HG03196 (cell line): Measurements from ENCODE around the gene CSF2RB.
A peak's percentile ranks its signal among the peaks of the same experiment; 100 is the strongest.

Source experiments
- ATAC-seq: cut with Tn5 transposase; IDR thresholded peaks from one replicate; pipeline ENCODE4 v1.9.1; 2021; ENCODE audit not compliant: unreplicated experiment

CSF2RB gene

DNA sequence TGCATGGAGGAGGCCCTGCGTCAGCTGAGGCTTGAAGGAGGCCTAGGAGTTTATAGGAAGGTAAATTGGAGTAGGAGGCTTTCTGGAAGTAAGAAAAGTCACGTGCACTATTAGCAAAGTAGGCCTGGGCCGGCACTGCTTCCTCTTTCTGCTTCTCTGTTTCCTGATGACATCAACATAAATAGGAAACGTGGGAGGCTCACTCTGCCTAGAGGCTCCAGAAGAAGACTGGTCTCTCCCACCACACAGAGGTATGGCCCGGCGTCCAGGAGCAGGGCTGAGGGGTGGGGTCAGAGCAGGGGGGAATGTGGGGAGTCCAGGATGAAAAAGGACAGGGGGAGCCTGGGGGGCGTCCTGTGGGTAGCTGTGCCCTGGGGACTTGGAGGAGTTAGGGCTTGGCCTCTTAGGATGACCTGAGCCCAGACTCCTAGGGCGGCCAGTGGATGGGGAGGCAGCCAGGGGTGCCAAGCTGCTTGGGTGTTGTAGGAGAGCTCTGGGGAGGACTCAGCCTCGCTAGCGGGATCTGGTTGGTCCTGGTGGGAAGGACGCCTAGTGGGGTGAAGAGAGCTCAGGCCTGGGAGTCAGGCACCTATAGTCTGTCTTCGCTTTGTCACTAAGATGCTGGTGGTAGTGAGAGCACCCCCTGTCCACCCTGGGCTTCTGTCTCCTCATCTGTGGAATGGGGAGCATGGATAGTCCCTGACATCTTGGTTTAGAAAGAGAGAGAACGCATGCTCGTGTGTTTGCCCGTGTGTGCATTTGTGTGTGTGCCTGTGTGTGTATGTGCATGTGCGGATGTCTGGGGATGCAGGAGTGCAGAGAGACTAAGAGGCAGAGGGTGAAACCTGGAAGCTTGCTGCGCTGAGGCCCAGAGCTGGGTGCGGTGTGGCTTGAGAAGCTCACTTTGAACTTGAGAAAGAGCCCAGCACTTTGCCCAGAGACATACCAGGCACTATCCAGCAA lies at the start of gene CSF2RB:
Gene CSF2RB (plus strand): TSS at position 202 of the 963 bp plus-strand sequence. CDS start 8,580 bp downstream, outside the sequence.
- no peak for ATAC-seq

GRCh38 chr22:36863979-36864378 lies 49.4 kb upstream of the CSF2RB start:
- no peak for ATAC-seq

DNA sequence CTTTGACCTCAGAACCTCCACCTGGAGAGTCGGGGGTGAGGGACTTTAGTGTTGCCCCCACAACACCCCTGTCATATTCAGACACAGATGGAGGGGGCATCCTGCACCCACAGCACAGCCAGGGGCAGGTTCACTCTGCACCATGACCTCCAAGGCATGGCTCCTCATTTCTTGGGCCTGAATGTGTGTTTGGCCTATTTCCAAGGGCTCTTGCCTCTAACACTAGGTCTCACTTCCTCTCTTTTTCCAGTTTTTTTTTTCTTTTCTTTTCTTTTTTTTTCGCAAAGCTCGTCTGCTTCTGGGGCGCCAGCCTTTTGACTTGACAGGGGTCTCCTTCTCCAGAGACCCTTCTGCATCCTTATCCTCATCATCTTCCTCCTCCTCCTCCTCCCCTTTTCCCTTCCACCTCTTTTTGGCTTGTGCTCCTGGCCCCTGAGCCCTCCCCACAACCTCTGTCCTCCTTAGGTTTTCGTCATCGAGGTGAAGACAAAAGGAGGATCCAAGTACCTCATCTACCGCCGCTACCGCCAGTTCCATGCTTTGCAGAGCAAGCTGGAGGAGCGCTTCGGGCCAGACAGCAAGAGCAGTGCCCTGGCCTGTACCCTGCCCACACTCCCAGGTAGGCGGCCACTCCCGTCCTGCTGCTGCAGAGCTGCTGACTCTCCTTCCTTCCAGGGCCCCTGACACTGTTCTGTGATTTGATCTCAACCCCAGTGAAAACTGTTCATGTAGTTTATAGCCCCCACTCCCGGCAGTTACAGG lies 48.8 kb upstream of the CSF2RB start:
- no peak for ATAC-seq

DNA sequence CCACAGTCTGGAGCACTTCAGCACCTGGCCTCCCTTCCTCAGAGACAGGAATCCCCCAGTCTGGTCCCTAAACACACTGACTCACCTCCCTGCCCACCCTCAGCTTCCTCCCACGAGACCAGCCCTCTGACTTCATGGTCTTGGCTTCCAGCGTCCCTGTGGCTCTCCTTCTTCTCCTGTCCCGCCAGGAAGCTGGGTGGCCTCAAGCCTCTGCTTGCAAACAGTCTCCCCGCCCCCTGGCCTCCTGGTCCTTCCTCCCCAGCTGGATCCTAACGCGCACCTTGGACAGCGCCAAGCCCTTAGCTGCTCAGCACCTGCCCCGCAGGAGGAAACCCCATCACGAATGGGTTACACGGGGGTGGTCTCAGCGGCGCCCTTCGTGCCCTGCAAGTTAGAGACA lies 48.1 kb upstream of the CSF2RB start:
- ATAC-seq, result no peak

DNA sequence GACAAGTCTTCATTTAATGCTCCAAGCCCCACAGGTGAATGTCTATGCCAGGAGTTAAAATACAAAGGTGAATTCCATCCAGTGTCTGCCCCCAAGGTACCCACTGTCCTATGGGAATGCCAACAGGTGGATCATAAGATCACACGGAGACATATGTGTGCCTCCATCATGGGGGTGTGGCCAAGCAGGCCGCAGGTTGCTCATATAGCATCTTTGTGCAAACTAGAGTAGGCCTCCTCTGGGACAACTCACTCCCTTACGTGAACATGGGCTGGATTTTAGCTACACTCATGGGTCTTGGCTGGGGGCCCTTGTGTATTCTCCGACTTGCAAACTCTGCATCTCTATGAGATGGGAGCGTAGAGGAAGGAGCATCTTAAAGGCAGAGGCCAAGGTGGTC lies 45.7 kb upstream of the CSF2RB start:
- no peak for ATAC-seq

GRCh38 chr22:36868546-36869181 lies 44.8 kb upstream of the CSF2RB start:
- no peak for ATAC-seq

GRCh38 chr22:36870250-36870649 lies 43.2 kb upstream of the CSF2RB start:
- no peak for ATAC-seq

DNA sequence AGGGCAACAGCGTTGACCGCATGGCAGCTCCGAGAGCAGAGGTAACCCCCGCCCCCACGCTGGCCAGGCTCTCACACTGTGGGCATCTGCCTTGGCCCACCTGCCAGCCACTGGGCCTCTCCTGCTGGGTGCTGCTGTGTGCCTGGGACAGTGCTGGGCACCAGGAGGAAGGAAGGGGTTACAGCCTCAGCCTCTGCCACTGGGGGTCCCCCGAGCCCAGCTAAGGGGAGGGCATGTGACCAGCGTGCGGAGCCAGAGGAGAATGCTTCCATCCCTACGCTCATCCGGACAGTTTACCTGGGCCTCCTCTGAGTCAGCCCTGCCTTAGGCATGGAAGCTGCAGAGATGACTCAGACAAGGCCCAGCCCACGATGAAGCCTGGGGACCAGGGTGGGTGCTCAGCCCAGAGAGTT lies 41.8 kb upstream of the CSF2RB start:
- ATAC-seq, result no peak

GRCh38 chr22:36872084-36872483 lies 41.3 kb upstream of the CSF2RB start:
- no peak for ATAC-seq

- ATAC-seq, result no peak
Observed at GRCh38 chr22:36872866-36873498, 40.4 kb upstream of the CSF2RB start.

- ATAC-seq, result peak; percentile 56
Observed at GRCh38 chr22:36873614-36874308, 39.7 kb upstream of the CSF2RB start.

DNA sequence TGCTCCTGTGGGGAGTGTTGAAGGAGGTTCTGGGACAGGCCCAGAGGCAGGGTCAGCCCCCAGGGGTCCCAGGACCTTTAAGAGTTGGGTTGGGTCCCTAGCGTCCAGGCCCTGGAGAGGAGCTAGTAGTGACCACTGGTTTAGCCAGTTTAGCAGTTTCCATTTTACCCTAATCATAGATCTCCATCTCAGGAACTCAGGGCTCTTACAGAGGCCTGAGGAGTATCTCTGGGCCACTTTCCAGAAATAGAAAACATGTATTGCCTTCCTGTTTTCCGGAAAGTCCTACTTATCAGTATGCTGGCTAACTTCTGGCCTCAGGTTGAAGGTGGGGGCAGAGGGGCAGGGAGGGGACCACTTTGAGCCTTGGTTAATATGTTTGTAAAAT lies 39.1 kb upstream of the CSF2RB start:
- ATAC-seq, result no peak

- ATAC-seq, result no peak
Observed at GRCh38 chr22:36874736-36875135, 38.7 kb upstream of the CSF2RB start.

DNA sequence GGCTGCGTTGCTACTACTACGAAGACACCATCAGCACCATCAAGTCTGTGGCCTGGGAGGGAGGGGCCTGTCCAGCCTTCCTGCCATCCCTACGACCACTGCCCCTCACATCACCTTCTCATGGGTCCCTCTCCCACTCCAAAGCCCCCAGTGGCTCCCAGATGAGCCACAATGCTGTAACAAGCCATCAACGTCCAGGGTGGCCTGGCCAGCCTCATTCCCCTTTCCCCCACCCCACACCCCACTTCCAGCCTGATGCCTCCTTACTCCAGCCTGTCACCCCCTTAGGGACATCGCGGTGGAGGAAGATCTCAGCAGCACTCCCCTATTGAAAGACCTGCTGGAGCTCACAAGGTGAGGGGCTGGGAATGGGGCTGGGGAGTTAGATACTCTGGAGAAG lies 37.7 kb upstream of the CSF2RB start:
- ATAC-seq, result no peak

DNA sequence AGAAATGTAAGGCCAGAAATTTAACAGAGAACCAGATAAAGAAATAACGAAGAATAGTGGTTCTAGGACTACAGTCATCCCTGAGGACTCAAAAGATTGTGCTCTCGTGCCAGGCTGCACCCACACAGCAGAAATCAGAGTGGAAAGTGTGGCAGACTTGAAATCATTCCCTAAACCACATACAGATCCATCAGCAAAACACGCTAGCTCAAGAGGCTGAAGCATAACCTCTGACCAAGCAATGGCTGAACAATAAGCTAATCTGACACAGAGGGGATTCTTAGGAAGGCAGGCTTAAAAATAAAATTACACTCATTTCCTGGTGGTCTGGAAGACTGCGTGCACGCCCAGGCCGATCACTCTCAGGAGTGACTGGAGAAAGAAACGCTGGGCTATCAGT lies 33.7 kb upstream of the CSF2RB start:
- ATAC-seq, result no peak

GRCh38 chr22:36881504-36882245 lies 31.8 kb upstream of the CSF2RB start:
- ATAC-seq, result no peak

GRCh38 chr22:36884349-36885158 lies 28.9 kb upstream of the CSF2RB start:
- ATAC-seq, result no peak

- ATAC-seq, result no peak
Observed at GRCh38 chr22:36885474-36885873, 28.0 kb upstream of the CSF2RB start.

DNA sequence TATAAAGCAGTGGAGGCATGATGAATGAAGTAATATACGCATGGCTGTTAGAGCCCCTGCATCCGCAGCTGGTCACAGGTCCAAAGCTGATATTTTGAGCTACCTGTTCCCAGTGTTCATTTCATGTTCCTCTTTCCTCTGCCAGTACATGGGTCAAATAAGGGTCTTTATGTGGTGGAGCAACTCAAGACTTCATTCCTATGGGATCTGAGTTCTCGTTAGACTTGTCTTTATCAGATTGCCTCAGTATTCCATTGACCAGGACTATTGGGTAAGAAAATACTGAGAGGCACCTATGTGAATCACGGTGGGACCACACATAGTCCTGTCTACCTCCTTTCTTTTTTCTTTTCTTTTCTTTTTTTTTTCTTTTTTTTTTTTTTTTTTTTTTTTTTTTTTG lies 27.4 kb upstream of the CSF2RB start:
- ATAC-seq, result no peak
